NCI-H2171 treated with DMSO at 0.1 percent for 48 hours (cell line): ENCODE measurements around the gene DIS3L.
"Not testable (repeated sequence)": the region's sequence is repeated elsewhere in the genome, so short reads cannot be mapped to it uniquely, and the experiment has no call there.

Experiments used
- DNase-seq: peaks from one replicate; lab custom pipeline; 2025; lab: John Stamatoyannopoulos, UW

The DIS3L gene

DNA sequence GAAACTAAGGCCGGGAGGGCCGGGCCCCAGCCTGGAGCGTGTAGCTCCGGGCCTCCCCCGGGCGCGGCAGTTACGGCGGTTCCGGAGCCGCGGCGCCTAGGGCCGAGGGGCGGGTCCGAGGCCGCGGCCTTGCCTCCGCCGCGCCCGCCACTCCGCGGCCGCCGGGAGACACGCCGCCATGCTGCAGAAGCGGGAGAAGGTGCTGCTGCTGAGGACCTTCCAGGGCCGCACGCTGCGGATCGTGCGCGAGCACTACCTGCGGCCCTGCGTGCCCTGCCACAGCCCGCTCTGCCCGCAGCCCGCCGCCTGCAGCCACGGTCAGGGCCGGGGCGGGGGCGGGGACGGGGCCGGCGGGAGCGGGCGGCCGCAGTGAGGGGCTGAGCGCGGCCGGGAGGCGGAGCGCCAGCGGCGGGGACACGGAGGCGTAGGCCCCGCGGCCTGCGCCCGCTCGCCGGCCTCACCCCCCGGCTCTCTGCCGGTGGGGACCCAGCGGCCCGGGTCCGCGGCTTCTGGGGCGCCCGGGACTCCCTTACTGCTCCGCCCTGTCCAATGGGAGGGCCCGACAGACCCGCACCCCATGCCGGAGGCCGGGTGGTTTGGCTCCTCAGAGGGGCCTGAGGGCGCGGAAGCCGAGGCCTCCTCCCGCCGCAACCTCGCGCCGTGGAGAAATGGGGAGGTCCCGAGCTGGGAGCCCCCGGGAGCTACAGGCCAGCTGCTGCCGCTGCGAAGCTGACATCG lies at the start of gene DIS3L:
TSS of gene DIS3L (plus strand) at position 150 of the 738 bp plus-strand sequence. CDS start at position 179, 29 bp downstream.
- DNase-seq, result peak; percentile 65

DNA sequence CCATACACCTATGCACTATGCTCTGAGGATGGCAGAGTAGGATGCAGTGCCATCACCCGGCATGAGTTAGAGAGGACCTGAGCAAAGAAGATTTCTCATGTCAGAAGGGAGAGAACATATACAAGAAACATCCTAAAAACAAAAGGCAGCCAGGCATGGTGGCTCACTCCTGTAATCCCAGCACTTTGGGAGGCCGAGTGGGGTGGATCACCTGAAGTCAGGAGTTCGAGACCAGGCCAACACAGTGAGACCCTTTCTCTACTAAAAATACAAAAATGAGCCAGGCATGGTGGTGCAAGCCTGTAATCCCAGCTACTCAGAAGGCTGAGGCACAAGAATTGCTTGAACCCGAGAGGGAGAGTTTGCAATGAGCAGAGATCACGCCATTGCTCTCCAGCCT lies 47.5 kb upstream of the DIS3L start:
- DNase-seq, result not testable (repeated sequence)

DNA sequence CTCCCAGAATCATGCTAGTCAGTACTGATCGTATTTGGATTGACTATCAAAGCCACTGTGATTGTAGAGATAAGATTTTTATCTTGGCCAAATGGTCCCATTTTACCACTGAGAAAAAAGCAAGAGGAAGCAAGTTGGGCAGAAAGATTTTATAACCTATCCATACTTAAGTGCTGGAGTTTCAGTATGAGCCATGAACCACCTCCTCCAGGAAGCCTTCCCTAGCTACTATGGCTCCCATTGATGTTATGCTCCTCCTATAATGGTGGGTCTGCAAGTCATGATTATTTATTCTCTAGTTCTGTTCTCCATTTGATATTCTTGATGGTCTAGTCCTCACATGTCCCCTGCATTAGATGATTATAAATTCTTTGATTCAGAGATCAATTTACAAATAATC lies 46.4 kb upstream of the DIS3L start:
- no peak for DNase-seq

DNA sequence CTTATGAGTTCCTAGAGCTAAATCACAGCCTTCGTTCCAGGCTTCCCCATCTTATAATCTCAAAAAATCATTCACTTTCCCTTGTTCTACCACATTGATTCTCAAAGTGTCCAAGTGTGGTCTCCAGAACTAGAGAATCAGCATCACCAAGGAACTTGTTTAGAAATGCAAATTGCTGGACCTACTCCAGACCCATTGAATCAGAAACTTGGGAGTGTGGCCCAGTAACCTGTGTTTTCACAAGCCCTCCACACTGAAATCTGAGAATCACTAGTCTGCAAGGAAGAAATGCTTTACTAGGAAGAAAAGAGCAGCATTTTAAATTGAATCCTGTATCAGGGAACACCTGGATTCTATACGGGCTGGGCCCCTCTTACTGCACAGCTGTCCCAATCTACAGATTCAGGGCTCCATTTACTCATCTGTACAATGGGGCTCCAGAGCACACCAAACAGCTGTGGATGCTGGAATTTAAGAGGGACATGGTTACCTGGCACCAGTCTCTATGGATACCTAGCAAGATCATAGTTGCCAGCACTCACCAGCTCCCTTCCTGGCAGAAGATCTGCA lies 43.7 kb upstream of the DIS3L start:
- DNase-seq, result no peak

DNA sequence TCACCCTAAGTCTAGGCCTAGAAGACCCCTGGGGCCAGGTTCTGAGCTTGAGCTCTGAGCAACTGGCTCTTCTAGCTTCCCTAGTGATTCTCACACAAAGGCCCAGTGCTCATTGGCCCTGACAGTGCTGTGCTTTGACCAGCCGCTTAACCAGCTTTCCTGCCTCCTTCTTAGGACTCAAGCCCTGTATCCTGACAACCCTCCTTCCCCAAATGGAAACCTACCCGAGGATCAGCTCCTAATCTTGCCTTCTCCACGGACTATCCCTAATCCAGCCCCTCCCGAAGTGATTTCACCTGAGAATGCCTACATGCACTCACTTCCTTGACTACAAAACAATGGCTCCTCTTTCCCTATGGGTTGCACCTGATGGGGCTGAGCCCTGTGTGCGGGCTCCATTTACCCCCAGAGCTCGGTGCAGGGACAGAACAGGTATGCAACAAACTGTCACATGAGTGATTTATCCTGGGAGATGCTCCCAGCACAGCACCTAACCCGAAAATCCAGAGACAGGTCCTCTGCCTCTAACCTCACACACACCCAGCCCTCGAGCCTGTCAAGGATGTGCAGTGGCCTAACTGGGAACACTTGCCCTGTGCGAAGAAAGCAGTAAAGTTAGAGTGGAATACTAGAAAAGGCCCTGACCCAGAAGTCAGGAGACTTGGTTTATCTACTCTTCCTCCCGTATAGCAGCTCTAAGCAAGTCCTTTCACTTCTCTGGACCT lies 42.1 kb upstream of the DIS3L start:
- no peak for DNase-seq

DNA sequence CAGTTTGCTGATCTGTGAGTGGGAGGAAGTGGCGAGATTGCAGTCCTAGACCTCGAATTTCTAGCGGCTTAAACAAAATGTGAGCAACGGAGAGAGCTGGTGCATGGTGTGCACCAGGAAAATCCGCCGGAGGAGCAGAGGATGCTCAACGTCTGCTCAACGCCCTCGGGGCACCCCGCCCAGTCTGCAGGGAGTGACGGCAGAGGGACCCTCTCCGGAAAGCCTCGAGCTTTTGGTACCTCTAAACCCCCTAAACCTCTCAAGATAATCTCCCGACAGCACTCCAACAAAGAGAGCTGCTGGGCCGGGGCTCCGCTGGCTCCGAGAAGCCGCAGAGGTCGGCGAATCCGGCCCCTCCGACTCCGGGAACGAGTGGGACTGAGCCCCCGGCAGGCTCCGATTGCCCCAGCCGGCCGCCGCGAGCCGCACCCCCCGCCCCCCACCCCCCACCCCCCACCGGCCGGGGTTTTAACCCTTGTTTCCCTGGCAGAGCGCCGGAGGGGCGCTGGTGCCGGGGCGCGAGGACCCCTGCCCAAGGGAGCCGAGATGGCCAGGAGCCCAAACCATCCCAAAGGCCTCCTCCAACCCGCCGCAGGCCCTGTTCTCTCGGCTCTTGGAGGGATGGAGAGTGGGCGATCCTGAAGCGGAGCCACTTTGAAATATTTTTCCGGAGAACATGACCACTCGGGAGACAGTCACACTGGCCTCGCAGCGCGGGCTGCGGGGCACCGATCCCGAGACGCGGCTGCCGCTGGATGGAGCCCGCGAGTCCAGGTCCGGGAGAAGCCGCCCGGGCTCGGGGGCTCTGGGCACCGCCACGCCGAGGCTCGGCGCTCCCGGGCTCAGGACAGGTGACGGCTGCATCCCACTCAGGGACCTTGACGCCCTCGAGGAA lies 41.3 kb upstream of the DIS3L start:
- DNase-seq, result peak; percentile 69

DNA sequence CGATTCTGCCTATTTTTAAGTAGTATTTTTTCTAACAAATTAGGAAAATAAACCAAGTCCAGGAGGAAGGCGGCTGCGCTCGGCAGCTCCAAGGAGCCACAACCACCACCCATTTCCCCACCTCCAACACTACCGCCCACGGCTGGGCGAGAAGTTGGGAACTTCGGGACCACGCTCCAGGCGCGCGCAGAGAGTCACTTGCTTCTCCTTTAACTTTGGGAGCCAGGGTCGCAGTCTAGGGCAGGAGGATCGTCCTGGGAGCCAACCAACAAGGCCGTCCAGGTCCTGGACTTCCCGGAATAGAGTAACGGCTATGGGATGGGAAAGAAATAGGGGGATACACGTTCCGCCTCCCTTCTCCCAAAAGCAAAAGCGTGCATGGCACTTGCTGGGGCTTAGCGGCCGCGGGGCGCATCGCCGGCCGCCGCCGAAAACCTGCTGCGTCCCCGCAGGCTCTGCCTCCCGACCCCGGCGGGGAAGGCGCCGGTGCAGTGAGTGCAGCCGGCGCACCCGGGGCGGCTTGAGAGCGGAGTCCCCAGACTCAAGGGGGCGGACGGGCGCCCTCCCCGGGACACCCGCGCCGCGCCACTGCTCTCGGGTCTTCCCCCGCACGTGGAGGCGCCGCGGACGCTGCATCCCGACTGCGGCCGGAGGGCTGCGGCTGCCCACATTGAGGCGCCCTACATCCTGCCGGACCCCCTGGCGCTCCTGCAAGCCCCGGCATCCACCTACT lies 40.5 kb upstream of the DIS3L start:
- DNase-seq, result peak; percentile 69

DNA sequence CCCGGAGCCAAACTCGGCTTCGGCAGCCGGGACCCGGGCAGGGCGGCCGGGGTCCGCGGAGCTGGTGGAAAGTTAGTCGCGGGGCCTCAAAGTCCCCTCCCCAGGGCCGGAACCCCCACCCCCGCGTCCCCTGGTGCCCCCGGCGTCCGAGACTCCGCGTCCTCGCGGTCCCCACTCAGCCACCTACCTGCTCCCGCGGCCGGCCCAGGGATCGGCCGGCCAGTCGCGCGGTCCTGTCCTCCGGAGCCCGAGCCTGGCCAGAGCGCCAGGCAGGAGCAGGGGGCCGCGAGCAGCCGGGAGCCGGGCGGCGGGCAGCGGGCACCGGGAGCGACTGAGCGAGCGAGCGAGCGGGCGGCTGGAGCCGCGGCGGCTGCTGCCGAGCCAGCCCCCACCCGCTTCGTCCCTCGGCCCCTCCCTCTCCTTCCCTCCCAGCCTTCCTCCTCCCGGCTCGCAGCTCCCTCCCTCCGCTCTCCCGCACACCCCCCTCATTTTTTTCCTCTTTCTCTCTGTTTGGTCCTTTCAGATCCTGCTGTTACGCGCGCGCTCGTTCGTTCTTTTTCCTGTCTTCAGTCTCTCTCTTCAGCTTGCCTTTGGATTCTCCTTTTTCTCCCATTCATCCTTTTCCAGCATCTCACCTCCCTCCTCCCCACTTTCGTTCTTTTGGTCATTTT lies 39.8 kb upstream of the DIS3L start, which contains the start of gene MEGF11:
TSS of gene MEGF11 (minus strand) at position 333 of the 671 bp plus-strand sequence. CDS start 125,347 bp downstream, outside the sequence.
- DNase-seq, result peak; percentile 67

DNA sequence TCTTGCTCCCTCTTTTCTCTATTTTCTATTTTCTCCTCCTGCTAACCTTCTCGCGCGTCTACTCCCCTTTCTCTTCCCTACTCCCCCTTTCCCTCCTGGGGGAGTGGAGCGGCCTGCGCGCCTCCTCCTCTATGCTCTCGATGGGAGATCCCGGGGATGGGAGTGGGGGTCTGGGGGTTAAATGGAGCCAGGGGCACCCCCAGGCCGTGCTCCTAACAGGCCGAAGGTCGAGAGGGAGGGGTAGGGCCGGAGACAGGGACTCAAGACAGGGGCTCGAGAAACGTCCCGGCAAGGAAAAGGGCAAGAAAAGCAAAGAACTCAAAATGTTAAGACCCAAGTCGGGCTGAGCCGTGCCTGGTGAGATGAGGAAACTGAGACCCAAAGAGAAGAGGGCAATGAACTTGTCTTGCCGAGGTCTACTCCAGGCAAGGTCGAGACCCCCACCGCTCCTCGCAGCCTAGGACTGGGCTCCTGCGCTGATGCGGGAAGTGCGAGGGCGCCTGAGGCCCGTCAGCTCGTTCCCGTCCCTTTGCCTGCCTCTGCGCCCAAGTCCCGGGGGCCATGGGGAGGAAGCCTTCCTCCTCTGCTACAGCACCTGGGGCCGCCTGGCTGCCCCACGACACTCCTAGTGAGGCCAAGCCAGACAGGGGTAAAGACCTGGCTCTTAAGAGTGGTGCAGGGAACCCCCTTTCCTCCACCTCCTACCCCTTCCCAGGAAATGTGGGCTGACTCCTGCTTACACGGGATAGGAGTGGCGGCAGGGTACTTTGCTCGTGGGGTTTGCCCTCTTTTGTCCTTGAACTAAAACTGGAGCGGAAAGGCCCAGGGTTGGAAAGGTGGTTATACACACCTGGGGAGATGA lies 39.0 kb upstream of the DIS3L start:
- DNase-seq, result no peak

DNA sequence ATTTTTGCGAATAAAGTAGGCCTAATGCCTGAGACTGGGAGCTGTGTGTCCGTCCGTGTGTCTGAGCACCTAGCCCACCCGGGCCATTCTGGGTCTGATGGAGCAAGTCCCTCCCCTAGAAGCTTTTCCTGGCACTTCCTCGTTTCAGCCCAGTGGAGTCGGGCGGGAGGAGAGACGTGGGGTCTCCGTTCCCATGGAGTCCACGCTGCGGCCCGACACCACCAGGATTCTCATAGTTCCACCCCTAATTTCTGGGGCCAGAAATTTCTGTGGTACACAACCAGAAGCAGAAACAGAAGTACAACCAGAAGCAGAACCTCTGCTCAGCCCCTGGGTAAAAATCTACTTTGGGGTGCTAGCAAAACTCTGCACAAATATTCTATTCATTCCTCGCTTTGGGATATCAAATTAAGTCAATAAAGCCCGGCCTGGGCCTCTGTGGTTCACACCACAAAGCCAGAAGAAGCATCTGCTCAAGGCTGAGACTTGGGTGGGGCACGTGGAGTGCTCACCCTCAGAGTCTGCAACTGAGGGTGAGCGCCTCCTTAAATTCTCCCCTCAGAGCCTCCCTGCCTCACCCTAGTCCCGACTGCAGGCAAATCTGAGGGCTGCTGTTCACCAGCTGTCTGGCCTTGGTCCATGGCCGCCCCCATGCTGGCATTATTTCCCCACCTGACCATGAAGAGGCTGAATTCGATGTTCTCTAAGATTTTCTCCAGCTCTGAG lies 38.3 kb upstream of the DIS3L start:
- no peak for DNase-seq

DNA sequence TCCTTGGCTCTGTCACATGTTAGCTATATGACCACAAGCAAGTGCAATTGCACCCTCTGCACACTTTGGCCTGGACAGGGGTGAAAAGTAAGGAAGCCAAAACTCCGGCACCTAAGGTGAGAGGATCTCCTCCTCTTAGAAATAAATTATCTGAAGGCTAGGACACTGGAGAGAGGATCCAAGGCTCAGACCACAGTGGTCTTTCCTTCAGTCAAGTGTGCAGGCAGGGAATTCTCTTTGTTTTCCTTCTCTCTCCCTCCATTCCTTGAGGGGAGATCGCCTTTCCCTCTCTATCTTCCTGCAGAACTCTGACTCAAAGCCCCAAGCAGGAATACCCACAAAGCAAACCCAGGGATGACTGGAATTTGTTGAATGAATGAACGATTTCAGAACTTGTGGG lies 36.7 kb upstream of the DIS3L start:
- DNase-seq, result no peak

DNA sequence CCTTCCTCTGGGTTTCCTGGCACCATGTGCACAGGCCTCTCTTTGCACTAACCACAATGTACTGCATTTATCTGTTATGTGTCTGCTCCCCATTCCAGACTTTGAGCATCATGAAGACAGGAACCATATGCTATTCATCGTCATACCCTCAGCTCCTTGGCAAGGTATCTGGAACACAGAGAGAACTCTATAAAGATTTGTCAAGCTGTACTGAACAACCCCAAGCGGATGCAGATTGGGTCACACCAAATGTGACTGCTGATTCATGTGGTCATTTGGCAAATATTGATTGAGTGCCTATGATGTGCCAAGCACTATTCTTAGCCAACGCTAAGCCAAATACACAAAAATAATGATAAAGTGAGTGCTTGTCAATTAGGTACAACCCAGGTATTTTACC lies 32.3 kb upstream of the DIS3L start:
- DNase-seq, result no peak

DNA sequence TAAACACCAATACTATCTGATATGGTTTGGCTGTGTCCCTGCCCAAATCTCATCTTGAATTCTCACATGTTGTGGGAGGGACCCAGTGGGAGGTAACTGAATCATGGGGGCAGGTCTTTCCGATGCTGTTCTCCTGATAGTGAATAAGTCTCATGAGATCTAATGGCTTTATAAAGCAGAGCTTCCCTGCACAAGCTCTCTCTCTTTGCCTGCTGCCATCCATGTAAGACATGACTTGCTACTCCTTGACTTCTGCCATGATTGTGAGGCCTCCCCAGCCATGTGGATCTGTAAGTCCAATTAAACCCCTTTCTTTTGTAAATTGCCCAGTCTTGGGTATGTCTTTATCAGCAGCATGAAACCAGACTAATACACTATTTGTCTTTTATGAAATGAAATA lies 30.5 kb upstream of the DIS3L start:
- not testable (repeated sequence) for DNase-seq

DNA sequence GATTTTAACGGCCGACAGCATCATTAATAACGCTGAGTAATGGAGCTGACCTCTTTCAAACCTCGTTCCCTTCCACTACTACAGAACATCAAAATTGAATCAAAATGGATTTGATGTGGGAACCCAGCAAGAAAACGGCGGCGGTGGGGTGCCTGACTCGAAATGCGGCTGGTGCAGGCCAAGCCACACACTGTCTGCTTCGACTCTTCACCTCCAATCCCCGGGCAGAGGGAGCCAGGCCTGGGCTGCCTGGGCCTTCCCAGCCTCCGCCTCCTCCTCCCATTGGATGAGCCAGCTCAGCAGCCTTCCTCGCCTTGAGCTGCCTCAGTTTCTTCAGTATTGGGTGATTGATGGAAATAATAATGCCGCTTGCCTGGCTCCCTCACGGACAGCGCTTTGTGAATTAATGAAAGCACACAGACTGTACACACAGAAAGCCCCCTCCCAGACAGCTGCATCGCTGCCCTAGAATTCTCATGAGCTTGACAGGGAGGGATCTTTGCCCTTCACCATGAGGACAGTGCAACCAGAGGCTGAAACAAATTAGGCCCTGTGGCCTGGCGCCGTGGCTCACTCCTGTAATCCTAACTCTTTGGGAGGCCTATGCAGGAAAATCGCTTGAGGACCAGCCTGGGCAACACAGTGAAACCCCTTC lies 28.4 kb upstream of the DIS3L start:
- no peak for DNase-seq

DNA sequence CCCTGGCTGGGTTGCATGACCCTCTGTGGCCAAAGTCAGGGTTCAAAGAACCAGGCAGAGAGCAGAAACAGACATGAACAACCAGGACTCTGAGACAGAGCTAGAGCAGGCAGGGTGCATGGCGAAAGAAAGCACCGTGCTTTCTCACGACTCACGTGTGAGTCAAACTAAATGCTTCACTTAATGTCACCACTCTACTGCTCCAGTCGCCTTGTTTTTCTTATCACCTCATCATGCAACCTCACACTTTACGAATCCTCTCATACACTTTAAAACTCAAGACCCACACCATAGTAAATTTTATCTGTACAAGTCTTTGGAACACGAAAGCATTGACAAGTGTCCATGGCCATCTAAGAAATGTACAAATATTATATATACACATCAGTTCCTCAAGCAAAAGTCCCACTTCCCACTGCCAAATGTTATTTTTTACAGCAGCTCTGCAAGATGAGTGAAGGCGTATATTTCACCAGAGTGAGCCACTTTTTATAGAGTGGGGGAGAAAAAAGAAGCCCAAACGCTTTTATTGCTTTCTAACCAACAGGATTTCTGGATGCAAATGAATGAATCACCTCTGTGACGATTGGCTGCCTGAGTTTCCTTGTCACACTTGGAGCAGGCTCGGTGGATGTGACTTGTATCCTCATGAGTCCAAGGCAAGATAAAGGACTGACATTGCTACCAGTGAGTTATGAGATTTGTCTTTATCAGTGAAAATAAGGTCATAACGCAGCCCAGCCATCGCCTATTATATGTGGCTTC lies 23.9 kb upstream of the DIS3L start:
- no peak for DNase-seq

DNA sequence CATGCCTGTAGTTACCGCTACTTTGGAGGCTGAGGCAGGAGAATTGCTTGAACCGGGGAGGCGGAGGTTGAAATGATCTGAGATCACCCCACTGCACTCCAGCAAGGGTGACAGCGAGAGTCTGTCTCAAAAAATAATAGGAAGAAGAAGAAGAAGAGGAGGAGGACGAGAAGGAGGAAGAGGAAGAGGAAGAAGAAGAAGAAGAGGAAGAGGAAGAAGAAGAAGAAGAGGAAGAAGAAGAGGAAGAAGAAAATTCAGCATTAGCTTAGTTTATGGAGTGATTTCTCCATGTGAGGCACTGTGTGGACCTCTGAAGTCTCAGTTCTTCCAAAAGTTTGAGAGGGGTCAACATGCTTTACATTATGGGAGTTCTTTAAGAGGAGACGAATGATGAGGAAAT lies 22.4 kb upstream of the DIS3L start:
- DNase-seq, result no peak

DNA sequence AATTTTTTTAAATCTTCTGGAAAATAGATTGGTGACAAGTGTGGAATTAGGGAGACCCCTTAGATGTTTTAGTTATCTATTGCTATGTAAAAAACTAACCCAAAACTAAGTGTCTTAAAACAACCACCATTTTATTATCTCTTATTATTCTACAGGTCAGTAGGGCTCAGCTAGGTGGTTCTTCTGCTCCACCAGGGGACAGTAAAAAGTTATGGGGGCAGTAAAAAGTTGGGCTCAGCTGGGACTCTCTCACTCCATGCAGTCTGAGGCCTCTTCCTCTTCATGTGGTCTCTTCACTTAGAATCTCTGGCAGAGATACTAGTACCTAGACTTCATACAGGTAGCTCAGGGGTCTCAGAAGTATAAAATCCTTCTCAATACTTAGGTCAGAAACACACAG lies 18.0 kb upstream of the DIS3L start:
- DNase-seq, result no peak

DNA sequence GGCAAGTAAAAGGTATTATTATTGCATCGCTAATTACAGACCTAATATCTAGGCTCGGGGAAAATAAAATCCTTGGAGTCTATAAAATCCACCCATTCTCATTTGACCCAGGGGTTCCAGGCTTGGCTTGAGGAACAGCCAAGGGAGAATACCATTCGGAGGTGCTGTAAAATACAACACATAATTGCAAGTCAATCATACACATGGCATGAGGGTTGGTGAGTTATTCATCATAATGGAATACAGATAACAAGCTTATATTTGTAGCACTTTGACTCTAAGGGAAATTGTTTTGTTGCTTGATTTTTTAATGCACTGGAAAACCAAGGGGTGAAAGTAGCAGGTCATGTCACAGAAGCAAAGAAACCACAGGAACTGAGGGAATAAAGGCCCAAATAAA lies 16.8 kb upstream of the DIS3L start:
- DNase-seq, result no peak
